ENCODE results near the gene SCAMP5.

Gene SCAMP5

GRCh38 chr15:74989527-74989926 is 5.8 kb upstream of the SCAMP5 start:
- H3K4me3 ChIP-seq (ENCODE audit: low read depth, low read length) = no peak overlapping the region
- no peak for DNase-seq (ENCODE audit: low read depth)
- TF ChIP-seq, protein P1, sequence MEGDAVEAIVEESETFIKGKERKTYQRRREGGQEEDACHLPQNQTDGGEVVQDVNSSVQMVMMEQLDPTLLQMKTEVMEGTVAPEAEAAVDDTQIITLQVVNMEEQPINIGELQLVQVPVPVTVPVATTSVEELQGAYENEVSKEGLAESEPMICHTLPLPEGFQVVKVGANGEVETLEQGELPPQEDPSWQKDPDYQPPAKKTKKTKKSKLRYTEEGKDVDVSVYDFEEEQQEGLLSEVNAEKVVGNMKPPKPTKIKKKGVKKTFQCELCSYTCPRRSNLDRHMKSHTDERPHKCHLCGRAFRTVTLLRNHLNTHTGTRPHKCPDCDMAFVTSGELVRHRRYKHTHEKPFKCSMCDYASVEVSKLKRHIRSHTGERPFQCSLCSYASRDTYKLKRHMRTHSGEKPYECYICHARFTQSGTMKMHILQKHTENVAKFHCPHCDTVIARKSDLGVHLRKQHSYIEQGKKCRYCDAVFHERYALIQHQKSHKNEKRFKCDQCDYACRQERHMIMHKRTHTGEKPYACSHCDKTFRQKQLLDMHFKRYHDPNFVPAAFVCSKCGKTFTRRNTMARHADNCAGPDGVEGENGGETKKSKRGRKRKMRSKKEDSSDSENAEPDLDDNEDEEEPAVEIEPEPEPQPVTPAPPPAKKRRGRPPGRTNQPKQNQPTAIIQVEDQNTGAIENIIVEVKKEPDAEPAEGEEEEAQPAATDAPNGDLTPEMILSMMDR (conservative IDR thresholded peaks at IDR 0.05; ENCODE audit: low read depth, low read length) = no peak

- H3K4me3 ChIP-seq (ENCODE audit: low read depth, low read length) = no peak overlapping the region
- TF ChIP-seq, protein P1 (conservative IDR thresholded peaks at IDR 0.05; ENCODE audit: low read depth, low read length) = no peak
- DNase-seq (ENCODE audit: low read depth) = no peak
Observed at GRCh38 chr15:74992619-74993018, 2.7 kb upstream of the SCAMP5 start.

- TF ChIP-seq, protein P1 (conservative IDR thresholded peaks at IDR 0.05; ENCODE audit: low read depth, low read length) = no peak
- H3K4me3 ChIP-seq (ENCODE audit: low read depth, low read length) = no peak overlapping the region
- DNase-seq (ENCODE audit: low read depth) = no peak
Observed at GRCh38 chr15:74994236-74994635, 1.1 kb upstream of the SCAMP5 start.

- TF ChIP-seq, protein P1 (conservative IDR thresholded peaks at IDR 0.05; ENCODE audit: low read depth, low read length) = no peak
- no peak overlapping the region for H3K4me3 ChIP-seq (ENCODE audit: low read depth, low read length)
- no peak for DNase-seq (ENCODE audit: low read depth)
Observed at GRCh38 chr15:74994685-74995084, 678 bp upstream of the SCAMP5 start.

DNA sequence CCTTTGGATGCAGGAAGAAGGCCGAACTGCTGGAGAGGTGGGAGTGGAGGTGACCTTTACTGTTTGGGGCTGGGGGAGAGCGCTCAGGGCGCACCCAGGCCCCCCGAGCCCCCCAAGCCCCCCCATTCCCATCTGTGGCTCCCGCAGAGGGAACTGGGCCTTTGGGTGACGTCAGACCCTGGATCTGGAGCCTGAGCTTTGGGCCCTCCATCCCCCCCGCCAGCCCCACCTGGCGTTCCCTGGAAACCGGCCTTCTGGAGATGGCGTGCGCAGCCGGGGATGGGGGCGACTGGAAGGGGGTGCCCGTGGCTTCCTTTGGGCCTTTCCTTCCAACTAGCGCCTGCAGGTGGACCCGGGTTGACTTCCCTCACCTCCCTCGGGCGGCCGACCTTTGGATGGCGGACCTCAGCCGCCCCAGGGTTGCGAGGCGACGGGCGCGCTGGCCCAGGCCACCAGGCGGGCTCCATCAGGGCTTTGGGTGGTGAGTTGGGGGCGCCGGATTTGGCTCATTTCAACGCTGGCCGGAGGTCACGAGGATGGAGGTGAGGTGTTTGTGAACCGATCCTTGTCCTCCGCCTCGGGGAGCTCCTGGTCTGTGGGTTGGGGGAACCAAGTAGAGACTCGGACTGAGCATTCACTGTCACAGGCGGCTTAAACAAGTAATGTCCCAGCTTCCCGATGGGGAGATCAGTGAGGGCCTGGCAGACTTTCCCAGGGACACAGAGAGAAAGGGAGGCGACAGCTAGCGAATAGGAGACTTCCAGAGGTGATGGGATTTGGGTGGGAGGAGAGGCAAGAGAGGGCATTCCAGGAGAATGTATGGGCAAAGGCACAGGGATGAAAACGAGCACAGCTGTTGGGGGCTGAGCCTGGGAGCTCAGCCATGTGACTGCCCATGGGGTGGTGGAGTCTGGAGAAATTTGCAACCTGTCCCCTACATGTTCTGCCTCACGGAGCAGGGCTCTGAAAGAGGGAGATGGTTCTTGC is 709 bp downstream of the SCAMP5 start:
- TF ChIP-seq, protein P1 (conservative IDR thresholded peaks at IDR 0.05; ENCODE audit: low read depth, low read length) = no peak
- DNase-seq (ENCODE audit: low read depth) = no peak
- H3K4me3 ChIP-seq (ENCODE audit: low read depth, low read length) = peak overlapping the region; percentile 74

DNA sequence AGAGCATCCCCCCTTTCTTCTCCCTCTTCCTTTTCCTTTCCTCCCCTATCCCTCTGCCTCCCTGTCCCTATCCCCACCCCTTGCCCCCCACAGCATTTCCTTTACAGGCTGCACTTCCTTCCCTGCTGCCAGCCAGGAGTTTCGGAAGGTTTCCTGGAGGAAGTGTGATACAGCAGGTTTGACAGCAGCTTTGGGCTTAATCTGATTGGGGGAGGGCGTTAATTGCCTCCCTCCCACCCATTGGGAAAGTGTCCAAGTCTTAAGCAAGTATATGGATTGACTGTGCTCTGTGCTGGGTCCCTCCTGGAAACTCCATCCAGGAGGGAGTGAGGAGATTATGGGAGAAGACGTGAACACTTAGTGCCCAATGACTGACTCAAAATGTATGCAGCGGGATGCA is 1.8 kb downstream of the SCAMP5 start:
- H3K4me3 ChIP-seq (ENCODE audit: low read depth, low read length) = no peak overlapping the region

More for the DNA sequence above, 1.8 kb downstream of the SCAMP5 start:
- no peak for DNase-seq (ENCODE audit: low read depth)
- TF ChIP-seq, protein P1 (conservative IDR thresholded peaks at IDR 0.05; ENCODE audit: low read depth, low read length) = no peak
